ENCODE data around the gene FOXL2NB.
"Not testable (repeated sequence)": the region's sequence is repeated elsewhere in the genome, so short reads cannot be mapped to it uniquely, and the experiment has no call there.

The FOXL2NB gene

GRCh38 chr3:138912237-138912636 is 34.8 kb upstream of the FOXL2NB start:
- Histone ChIP-seq H3K4me1 (ENCODE audit: control insufficient read depth in 2 of 2, insufficient read depth in 2 of 2, low read length in 2 of 2) (peaks cover 5 to 10% of the 10 kb centered on the region in 2 donors), H3K27ac (ENCODE audit: low read depth in 2 of 2, low read length in 2 of 2) (no peak overlapping the region), H3K9ac (ENCODE audit: low read depth in 1 of 2, low read length in 2 of 2) (no peak overlapping the region), H3K4me3 (ENCODE audit: low read length in 2 of 2) (no peak overlapping the region), H3K36me3 (ENCODE audit: control insufficient read depth in 2 of 2, insufficient read depth in 2 of 2, low read length in 2 of 2) (no peaks in the 10 kb centered on the region), H3K9me3 (ENCODE audit: control insufficient read depth in 2 of 2, low read length in 2 of 2) (no peaks in the 10 kb centered on the region), H3K27me3 (ENCODE audit: control insufficient read depth in 2 of 2, insufficient read depth in 2 of 2, low read length in 2 of 2) (no peaks in the 10 kb centered on the region)

DNA sequence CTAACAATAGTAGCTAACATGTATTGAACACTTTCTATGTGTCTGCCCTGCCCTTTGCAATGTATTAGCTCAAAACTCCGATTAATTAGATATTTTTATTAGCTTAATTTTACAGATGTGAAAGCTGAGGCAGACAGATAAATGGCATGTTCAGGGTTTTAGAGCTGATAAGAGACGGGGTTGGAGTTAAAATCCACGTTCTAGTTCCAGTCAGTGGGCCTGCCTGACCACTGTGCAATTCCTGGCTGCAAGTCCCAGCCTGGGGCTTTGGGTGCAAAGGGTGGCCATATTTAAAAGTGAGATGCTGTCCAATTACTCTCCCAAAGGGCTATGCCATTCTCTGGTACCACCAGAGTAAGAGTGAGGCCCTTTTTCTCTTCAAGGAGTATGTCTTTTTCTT is 33.3 kb upstream of the FOXL2NB start:
- H3K4me1 ChIP-seq (ENCODE audit: control insufficient read depth in 2 of 2, insufficient read depth in 2 of 2, low read length in 2 of 2) = peaks cover 5 to 10% of the 10 kb centered on the region in 2 donors
- no peak overlapping the region for H3K4me3 ChIP-seq (ENCODE audit: low read length in 2 of 2)
- H3K9ac ChIP-seq (ENCODE audit: low read depth in 1 of 2, low read length in 2 of 2) = no peak overlapping the region
- no peak overlapping the region for H3K27ac ChIP-seq (ENCODE audit: low read depth in 2 of 2, low read length in 2 of 2)
- no peaks in the 10 kb centered on the region for H3K27me3 ChIP-seq (ENCODE audit: control insufficient read depth in 2 of 2, insufficient read depth in 2 of 2, low read length in 2 of 2)
- H3K9me3 ChIP-seq (ENCODE audit: control insufficient read depth in 2 of 2, low read length in 2 of 2) = no peaks in the 10 kb centered on the region
- no peaks in the 10 kb centered on the region for H3K36me3 ChIP-seq (ENCODE audit: control insufficient read depth in 2 of 2, insufficient read depth in 2 of 2, low read length in 2 of 2)

- peak overlapping the region; percentile 75 to 80 for H3K9ac ChIP-seq (ENCODE audit: low read depth in 1 of 2, low read length in 2 of 2)
- H3K27ac ChIP-seq (ENCODE audit: low read depth in 2 of 2, low read length in 2 of 2) = peak overlapping the region; percentile 94 to 98
Observed at GRCh38 chr3:138914870-138915502, 32.0 kb upstream of the FOXL2NB start.

DNA sequence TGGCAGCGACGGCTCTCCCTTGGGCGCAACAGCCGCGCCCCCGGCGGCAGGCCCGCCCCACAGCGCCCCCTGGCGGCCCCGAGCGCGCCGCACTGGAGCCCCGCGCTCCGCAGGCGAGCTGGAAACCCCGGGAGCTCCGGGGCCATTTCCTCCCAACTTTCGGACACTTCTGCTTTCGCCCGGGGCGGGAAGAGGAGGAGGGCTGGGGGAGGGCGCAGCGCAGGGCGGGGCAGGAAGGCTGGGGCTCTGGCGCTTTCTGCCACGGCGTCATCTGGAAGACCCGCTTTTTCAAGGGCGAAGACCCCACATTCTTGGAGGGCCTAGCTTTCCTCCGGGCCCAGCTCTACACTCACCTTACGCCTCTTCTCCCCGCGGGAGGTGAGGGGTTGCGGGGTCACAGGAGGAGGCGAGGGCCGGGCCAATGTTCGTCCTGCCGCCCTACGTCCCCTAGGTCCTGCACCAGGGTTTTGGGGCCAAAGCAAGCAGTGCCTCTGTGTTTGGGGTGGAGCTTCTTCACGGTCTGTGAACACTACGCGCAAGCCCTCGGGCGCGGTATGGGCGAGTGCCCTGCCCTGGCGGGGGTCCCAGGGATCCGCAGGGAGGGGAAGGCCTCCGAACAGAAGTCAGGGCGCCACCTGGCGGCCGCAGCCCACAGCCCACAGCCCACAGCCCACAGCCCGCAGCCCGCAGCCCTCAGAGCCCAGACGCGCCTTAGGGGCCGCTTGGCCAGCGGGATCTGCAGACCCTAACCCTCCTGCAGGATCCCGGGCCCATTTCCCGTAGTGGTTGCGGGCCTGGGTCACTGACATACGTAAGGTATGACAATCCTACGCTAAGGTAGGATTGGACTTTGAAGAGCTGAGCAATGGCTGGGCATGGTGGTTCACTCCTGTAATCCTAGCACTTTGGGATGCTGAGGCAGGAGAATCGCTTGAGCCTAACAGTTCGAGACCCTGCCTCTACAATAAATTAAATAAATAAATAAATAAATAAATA is 31.2 kb upstream of the FOXL2NB start:
- no peaks in the 10 kb centered on the region for H3K36me3 ChIP-seq (ENCODE audit: control insufficient read depth in 2 of 2, insufficient read depth in 2 of 2, low read length in 2 of 2)
- no peaks in the 10 kb centered on the region for H3K9me3 ChIP-seq (ENCODE audit: control insufficient read depth in 2 of 2, low read length in 2 of 2)
- H3K4me1 ChIP-seq (ENCODE audit: control insufficient read depth in 2 of 2, insufficient read depth in 2 of 2, low read length in 2 of 2) = peaks cover 5 to 10% of the 10 kb centered on the region in 2 donors
- peak overlapping the region; percentile 94 to 98 for H3K27ac ChIP-seq (ENCODE audit: low read depth in 2 of 2, low read length in 2 of 2)
- peak overlapping the region; percentile 84 to 89 for H3K4me3 ChIP-seq (ENCODE audit: low read length in 2 of 2)
- H3K9ac ChIP-seq (ENCODE audit: low read depth in 1 of 2, low read length in 2 of 2) = peak overlapping the region; percentile 94 to 95
- no peaks in the 10 kb centered on the region for H3K27me3 ChIP-seq (ENCODE audit: control insufficient read depth in 2 of 2, insufficient read depth in 2 of 2, low read length in 2 of 2)

More at GRCh38 chr3:138914870-138915502, 32.0 kb upstream of the FOXL2NB start:
- Histone ChIP-seq H3K9me3 (ENCODE audit: control insufficient read depth in 2 of 2, low read length in 2 of 2) (no peaks in the 10 kb centered on the region), H3K27me3 (ENCODE audit: control insufficient read depth in 2 of 2, insufficient read depth in 2 of 2, low read length in 2 of 2) (no peaks in the 10 kb centered on the region), H3K4me1 (ENCODE audit: control insufficient read depth in 2 of 2, insufficient read depth in 2 of 2, low read length in 2 of 2) (peaks cover 5 to 10% of the 10 kb centered on the region in 2 donors), H3K36me3 (ENCODE audit: control insufficient read depth in 2 of 2, insufficient read depth in 2 of 2, low read length in 2 of 2) (no peaks in the 10 kb centered on the region), H3K4me3 (ENCODE audit: low read length in 2 of 2) (peak overlapping the region; percentile 80 to 84)

- no peaks in the 10 kb centered on the region for H3K27me3 ChIP-seq (ENCODE audit: control insufficient read depth in 2 of 2, insufficient read depth in 2 of 2, low read length in 2 of 2)
- no peak overlapping the region for H3K9ac ChIP-seq (ENCODE audit: low read depth in 1 of 2, low read length in 2 of 2)
- peak overlapping the region; percentile 20 to 25 for H3K27ac ChIP-seq (ENCODE audit: low read depth in 2 of 2, low read length in 2 of 2)
- no peaks in the 10 kb centered on the region for H3K36me3 ChIP-seq (ENCODE audit: control insufficient read depth in 2 of 2, insufficient read depth in 2 of 2, low read length in 2 of 2)
- peak overlapping the region in 1 of 2 donors; percentile 32 for H3K4me3 ChIP-seq (ENCODE audit: low read length in 2 of 2)
- H3K9me3 ChIP-seq (ENCODE audit: control insufficient read depth in 2 of 2, low read length in 2 of 2) = no peaks in the 10 kb centered on the region
- peaks cover 5 to 10% of the 10 kb centered on the region in 2 donors for H3K4me1 ChIP-seq (ENCODE audit: control insufficient read depth in 2 of 2, insufficient read depth in 2 of 2, low read length in 2 of 2)
Observed at GRCh38 chr3:138916824-138917223, 30.2 kb upstream of the FOXL2NB start.

DNA sequence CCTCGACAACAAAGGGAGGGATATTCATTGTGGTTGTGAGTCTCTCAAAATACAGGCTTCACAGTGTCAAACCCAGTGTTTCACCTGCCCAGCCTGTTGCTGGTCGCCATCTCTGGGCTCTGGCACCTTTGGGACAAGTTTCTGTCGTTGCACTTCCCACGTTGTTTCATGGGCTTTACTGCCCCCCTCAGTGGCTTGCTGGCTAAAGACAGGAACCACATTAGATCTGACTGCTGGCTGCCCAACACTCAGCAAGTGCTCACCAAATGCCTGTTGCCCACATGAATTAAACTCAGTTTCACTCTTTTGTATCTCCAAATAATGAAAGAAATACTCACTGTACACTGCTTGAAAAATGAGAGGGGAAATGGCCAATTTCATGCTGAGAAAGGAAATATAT is 27.7 kb upstream of the FOXL2NB start:
- no peak overlapping the region for H3K9ac ChIP-seq (ENCODE audit: low read depth in 1 of 2, low read length in 2 of 2)
- H3K27ac ChIP-seq (ENCODE audit: low read depth in 2 of 2, low read length in 2 of 2) = no peak overlapping the region
- no peaks in the 10 kb centered on the region for H3K36me3 ChIP-seq (ENCODE audit: control insufficient read depth in 2 of 2, insufficient read depth in 2 of 2, low read length in 2 of 2)
- H3K4me1 ChIP-seq (ENCODE audit: control insufficient read depth in 2 of 2, insufficient read depth in 2 of 2, low read length in 2 of 2) = peaks cover 5 to 10% of the 10 kb centered on the region in 2 donors
- no peak overlapping the region for H3K4me3 ChIP-seq (ENCODE audit: low read length in 2 of 2)
- no peaks in the 10 kb centered on the region for H3K27me3 ChIP-seq (ENCODE audit: control insufficient read depth in 2 of 2, insufficient read depth in 2 of 2, low read length in 2 of 2)
- no peaks in the 10 kb centered on the region for H3K9me3 ChIP-seq (ENCODE audit: control insufficient read depth in 2 of 2, low read length in 2 of 2)

DNA sequence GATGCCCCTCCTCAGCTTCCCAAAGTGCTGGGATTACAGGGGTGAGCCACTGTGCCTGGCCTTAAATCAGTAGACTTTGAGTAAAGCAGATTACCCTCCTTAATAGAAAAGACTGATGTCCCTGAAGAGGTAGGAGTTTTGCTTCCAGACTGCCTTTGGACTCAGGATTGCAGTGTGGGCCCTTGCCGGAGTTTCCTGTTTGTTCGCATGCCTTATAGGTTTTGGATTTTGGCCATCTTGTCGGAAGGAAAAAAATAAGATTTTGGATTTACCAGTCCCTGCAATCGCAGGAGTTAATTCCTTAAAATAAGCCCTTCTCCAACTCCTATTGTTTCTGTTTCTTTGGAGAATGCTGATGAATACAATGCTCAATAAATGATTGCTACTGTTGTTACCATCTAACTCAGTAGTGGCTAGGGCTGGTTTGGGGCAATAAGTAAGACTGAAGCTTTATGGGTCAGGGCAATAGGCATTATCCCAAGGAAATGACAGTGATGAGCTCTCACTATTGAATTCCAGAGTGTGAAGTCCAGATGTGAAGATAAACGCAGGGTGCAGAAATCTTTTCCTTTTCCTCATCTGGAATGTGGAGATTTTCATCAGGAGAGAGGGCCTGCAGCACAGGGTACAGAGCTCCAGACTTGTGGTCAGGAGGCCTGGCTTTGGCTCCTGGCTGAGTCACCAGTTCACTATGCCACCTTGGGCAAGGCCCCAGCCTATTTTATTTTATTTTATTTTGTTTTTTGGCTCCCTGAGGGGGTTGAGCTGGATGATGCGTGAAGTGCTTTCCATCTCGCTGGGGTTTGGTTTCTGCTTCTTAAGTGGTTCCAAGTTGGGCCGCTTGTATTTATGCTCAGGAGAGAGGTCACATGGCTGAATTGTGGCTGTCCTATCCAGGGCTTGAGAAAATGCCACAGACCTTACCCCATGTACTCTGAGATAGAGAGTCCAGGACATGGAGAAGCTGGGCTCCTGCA is 25.4 kb upstream of the FOXL2NB start:
- H3K27me3 ChIP-seq (ENCODE audit: control insufficient read depth in 2 of 2, insufficient read depth in 2 of 2, low read length in 2 of 2) = no peaks in the 10 kb centered on the region
- no peaks in the 10 kb centered on the region for H3K9me3 ChIP-seq (ENCODE audit: control insufficient read depth in 2 of 2, low read length in 2 of 2)
- H3K9ac ChIP-seq (ENCODE audit: low read depth in 1 of 2, low read length in 2 of 2) = no peak overlapping the region
- no peaks in the 10 kb centered on the region for H3K36me3 ChIP-seq (ENCODE audit: control insufficient read depth in 2 of 2, insufficient read depth in 2 of 2, low read length in 2 of 2)
- no peak overlapping the region for H3K4me3 ChIP-seq (ENCODE audit: low read length in 2 of 2)
- peaks cover 0 to under 1% of the 10 kb centered on the region in 2 donors for H3K4me1 ChIP-seq (ENCODE audit: control insufficient read depth in 2 of 2, insufficient read depth in 2 of 2, low read length in 2 of 2)
- no peak overlapping the region for H3K27ac ChIP-seq (ENCODE audit: low read depth in 2 of 2, low read length in 2 of 2)

- H3K4me1 ChIP-seq (ENCODE audit: control insufficient read depth in 2 of 2, insufficient read depth in 2 of 2, low read length in 2 of 2); H3K27me3 ChIP-seq (ENCODE audit: control insufficient read depth in 2 of 2, insufficient read depth in 2 of 2, low read length in 2 of 2); H3K36me3 ChIP-seq (ENCODE audit: control insufficient read depth in 2 of 2, insufficient read depth in 2 of 2, low read length in 2 of 2); H3K4me3 ChIP-seq (ENCODE audit: low read length in 2 of 2); H3K9me3 ChIP-seq (ENCODE audit: control insufficient read depth in 2 of 2, low read length in 2 of 2); H3K9ac ChIP-seq (ENCODE audit: low read depth in 1 of 2, low read length in 2 of 2); H3K27ac ChIP-seq (ENCODE audit: low read depth in 2 of 2, low read length in 2 of 2): not testable (repeated sequence)
Observed at GRCh38 chr3:138922400-138922799, 24.6 kb upstream of the FOXL2NB start.

- Histone ChIP-seq H3K4me3 (ENCODE audit: low read length in 2 of 2) (no peak overlapping the region), H3K9ac (ENCODE audit: low read depth in 1 of 2, low read length in 2 of 2) (no peak overlapping the region), H3K4me1 (ENCODE audit: control insufficient read depth in 2 of 2, insufficient read depth in 2 of 2, low read length in 2 of 2) (no peaks in the 10 kb centered on the region), H3K9me3 (ENCODE audit: control insufficient read depth in 2 of 2, low read length in 2 of 2) (no peaks in the 10 kb centered on the region), H3K27me3 (ENCODE audit: control insufficient read depth in 2 of 2, insufficient read depth in 2 of 2, low read length in 2 of 2) (no peaks in the 10 kb centered on the region), H3K36me3 (ENCODE audit: control insufficient read depth in 2 of 2, insufficient read depth in 2 of 2, low read length in 2 of 2) (no peaks in the 10 kb centered on the region), H3K27ac (ENCODE audit: low read depth in 2 of 2, low read length in 2 of 2) (no peak overlapping the region)
Observed at GRCh38 chr3:138923531-138923994, 23.5 kb upstream of the FOXL2NB start.

All from mucosa of rectum (tissue), 2 donors.